AG20443 (cell line): ENCODE measurements around the gene SMAD2.

Experiments used
- DNase-seq: peaks from one replicate; pipeline ENCODE4 v3.0.0; 2012; ENCODE audit warnings: low spot score, mixed read lengths

The SMAD2 gene

GRCh38 chr18:47931718-47932103 lies 1.3 kb upstream of the SMAD2 start:
- no peak for DNase-seq

DNA sequence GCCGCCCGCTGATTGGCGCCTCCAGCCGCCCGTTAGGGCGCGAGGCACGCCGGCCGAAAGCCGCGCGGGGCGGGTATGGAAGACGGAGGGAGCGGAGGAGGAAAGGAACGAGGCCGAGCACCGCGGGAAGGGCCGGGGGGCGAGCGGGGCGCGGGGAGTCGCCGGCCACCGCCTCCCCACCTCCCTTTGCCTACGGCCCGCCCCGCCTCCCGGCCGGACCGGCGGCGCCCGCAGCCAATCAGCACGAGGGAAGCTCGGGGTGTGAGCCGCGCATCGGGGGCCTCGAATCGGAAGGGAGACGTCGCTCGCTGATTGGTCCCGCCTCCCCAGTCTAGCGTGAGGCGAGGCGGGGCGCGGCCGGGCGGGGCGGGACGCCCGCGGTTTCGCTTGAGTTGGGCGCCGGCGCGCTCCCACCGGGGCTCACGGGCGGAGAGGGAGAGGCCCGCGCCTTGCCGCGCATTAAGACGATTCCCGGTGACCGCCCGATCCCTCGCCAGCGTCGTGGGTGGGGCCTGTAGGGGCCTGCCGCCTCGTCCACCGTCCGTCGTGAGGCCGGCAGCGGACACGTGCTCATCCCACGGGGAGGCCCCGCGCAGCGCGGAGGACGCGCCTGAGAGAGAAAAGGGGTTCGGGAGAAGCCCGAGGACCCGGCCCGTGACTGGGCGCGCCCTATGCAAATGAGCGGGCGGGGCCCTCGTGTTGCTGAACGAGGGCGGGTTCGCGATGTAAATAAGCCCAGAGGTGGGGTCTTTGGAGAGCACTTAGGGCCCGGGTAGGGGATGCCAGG lies 665 bp upstream of the SMAD2 start:
- peak; percentile 97 for DNase-seq

DNA sequence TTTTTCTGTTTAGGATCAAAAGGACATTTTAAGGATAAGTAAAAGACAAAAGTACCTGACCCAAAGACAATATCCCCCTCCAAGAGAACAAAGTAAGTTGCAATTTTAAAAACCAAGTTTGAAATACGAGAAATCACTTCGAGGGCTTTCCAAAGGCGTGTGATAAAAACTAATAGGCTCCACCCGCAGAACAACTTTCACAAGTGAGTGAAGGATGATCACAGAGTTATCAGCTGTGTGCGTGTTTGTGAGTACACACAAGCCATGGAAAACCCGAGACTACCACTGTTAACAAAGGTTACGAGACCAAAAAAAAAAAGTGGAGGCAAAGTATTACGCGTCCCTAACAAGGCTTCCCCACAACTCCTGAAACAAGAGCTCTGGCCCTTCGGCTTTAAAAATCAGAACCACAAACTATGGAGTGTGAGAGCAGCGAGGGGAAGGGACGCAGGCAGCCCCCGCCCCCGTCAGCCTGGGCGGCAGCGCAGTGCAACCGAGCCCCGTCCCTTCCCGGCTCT lies 719 bp downstream of the SMAD2 start:
- DNase-seq = no peak

DNA sequence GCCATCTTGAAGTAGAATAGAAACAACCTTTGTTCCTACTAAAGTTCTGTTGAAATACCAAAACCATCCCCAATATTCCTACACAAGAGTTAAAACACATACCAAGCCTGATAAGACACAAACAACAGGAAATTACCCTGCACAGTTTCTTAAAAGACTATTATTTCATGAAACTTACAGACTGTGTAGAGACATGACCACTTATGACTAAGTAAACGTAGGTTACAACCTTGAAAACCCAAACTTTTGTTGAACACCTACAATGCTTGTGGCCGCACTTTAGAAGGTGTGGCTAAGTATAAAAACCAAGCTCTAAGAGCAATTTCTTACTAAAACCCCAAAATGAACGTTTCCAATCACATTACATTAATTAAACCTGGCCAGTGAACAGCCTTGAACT lies 2.0 kb downstream of the SMAD2 start:
- no peak for DNase-seq

DNA sequence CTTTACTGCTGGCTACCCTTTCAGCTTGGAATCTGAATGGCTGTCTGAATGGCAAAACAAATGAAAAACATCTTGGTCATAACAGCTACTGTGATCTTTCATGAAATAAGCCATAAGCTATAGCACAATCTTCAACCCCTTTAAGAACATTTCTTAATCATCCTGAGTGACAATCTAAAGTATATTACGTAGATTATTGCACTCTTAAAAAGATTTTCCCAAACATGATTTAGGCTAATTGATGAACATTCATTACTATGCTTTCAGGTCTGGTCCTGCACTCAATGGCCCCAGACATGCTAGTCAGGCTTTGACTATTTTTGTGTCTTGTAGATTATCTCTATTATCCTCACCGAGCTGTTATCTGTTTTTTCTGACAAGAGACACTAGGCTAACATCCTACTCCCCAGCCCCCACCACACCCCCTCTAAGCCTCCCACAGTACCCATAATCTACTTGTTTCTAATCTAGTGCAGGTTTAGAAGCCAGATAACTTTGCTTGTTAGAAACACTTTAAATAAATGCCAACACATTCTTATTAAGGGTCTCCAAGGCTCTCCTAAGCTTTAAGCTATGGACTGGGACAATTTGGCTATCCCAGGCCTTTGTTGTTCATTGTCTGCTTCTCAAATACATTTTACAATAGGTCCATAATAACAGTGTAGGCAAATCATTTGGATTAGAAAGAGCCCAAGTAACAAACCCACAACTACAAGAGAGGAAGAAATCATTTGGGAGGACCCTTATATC lies 4.2 kb downstream of the SMAD2 start:
- DNase-seq = no peak

- DNase-seq = no peak
Measured at GRCh38 chr18:47919916-47920315, 10.5 kb downstream of the SMAD2 start.

- no peak for DNase-seq
Measured at GRCh38 chr18:47917923-47918610, 12.4 kb downstream of the SMAD2 start.

- no peak for DNase-seq
Measured at GRCh38 chr18:47915930-47916329, 14.5 kb downstream of the SMAD2 start.

GRCh38 chr18:47915229-47915628 lies 15.2 kb downstream of the SMAD2 start:
- no peak for DNase-seq

GRCh38 chr18:47912794-47913585 lies 17.5 kb downstream of the SMAD2 start:
- peak; percentile 9 for DNase-seq

DNA sequence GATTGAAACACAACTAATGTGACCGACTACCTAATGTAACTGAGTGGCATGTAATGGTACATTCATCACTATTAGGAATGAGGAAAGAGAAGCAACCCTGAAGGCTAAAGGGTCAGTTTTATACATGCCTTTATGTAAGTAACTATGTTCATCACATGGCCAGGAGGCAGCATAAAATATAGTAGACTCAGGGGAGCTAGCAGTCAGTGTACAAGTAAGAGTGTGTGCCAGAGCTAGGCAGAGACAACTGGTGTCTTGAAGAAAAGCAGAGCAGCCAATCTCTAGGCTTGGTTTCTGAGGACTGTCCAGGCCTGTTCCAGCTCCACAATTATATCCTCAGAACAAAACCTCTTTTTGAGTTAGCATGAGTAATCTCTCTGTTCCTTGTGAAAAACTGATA lies 18.1 kb downstream of the SMAD2 start:
- peak; percentile 13 for DNase-seq

- no peak for DNase-seq
Measured at GRCh38 chr18:47911877-47912276, 18.6 kb downstream of the SMAD2 start.

- DNase-seq = no peak
Measured at GRCh38 chr18:47909484-47909883, 21.0 kb downstream of the SMAD2 start.

- DNase-seq = no peak
Measured at GRCh38 chr18:47908592-47908991, 21.9 kb downstream of the SMAD2 start.

DNA sequence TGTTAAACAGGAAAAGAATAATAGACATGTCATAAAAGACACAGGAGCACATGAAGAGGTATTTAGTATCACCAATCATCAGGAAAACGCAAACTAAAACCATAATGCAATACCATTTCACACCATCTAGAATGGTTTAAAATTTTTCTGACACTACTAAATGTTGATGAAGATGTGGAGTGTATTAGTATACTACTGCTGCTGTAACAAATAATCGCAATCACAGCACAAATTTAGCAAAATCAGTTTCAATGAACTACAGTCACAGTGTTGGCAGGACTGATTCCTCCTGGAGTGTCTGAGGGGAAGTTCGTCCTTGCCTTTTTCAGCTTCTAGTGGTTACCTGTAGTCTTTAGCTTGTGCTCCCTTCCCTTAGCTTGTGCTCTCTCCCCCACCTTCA lies 24.1 kb downstream of the SMAD2 start:
- DNase-seq = no peak

DNA sequence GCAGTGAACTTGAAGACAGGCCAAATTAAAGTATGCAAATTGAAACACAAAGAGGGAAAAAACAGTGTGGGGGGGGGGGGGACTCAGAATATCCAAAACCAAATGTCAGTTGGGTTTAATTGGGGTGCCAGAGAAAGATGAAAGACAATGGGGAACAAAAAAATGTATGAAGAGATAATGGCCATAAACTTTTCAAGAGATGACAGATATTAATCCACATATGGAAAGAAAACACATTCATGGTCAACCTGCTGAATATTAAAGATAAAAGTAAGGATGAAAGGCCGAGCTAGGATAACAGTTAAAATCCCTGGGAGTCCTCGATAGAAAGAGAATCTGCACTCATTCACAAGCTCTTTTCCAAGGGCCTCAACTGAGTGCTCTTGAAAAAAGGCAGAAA lies 26.6 kb downstream of the SMAD2 start:
- no peak for DNase-seq

DNA sequence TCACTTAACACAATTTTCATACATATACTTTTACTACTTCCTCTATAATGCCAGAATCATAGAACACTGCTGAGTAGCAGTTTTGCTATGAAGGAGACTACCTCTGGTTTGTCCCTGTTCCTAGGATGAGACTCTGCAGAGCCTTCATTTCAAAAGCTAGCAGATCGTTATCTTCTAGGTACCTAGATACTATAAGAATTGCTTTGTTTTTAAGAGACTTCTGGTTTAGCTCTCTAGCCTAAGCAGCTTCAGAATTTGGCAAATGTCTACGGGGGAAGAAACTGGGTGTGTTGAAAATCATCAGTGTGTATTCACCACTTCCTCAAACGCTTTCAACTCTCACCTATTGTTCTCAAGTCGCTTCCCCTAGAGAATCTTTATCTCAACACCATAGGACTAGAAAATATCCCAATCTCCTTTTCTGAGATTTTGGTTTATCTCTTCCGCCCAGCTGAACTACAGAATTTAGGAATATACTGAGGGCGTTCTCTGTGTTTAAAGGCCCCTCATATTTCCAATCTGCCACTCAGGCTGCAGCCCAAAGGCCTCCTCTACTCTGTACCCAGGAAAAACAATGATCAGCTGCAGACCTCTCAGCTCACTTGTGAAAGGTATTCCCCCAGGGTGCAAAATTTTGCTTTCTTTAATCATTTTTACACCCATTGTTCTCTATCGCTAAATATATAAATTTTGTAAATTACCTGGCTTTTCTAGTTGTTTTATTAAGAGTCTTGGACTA lies 28.7 kb downstream of the SMAD2 start:
- no peak for DNase-seq

DNA sequence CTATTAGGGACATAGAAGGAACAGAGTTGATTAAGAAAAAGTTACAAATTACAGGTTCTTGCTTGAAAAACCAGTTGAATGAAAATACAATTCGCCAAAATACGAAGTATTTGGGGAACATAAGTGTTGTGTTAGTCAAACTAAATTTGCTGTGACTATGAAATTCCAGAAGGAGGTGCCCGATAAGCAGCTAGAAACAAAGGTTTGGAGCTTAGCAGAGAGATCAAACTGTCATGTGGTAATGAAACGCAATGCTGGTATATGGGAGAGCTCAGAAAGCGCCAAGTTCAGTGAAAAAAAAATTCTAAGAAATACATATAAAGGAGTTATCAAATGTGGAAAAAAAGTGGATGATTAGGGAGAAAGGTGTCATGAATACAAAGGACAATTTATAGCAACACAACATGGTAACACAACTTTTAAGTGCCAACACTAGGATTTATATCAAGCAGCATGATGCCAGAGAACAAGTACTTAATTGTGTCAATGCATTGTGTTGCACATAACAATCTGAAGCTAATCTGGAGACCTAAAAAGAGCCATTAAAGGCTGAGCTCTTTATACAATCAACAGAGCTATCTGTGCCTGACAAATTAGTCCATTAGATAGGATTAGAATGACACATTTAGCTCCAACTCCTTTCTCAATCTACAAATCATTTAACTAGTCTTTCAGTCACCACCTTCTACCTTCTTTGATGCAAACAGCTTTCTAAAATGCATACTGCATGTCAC lies 31.2 kb downstream of the SMAD2 start:
- DNase-seq = no peak

DNA sequence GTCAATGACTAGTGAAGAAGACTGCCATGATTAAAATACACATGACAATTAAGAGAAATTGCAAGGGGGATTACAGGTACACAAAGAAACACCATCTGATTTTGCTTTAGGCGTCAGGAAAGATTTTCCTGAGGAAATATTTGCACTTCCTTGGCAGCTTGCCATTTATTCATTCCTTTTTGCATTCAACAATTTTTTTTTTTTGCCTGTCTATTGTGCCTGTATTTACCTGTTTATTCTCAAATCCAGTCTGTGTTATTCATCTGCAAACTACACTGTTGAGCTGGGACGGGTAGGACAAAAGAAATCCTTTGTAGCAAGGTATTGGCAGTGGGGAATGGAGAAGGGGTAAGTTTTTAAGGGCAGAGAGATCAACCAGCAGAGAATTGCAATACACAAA lies 31.8 kb downstream of the SMAD2 start:
- DNase-seq = no peak

DNA sequence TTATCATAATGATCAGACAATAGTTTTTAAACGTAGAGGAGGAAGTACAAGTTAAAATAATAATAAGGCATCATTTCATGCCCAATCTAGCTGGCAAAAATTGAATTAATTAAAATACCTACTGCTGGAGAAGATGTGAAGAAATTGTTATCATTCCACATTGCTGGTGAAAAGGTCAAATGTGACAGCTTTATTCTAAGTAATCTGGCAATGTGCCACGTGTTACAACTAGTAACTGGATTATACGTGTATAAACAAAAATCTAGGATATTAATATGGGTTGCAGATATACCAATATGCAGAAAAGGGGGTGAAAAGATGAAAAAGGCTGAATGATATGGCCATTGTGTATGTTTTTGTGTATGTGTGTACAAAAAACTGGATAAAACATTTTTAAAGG lies 32.4 kb downstream of the SMAD2 start:
- DNase-seq = no peak
